ENCODE results near the gene MYL6.
A peak's percentile ranks its signal among the peaks of the same experiment; 100 is the strongest.
"Not testable (repeated sequence)": the region's sequence is repeated elsewhere in the genome, so short reads cannot be mapped to it uniquely, and the experiment has no call there.

MYL6 gene

GRCh38 chr12:56158029-56158925, at the start of gene MYL6:
Gene MYL6, plus strand, starts transcription at chr12:56158359. Its CDS starts 43 bp downstream, at chr12:56158402.
- 0 out of 2 replicates have a peak, but pooled peaks have one; percentile 15 for TF ChIP-seq CTCF (IDR thresholded peaks at IDR 0.05; ENCODE audit: control insufficient read depth, extremely low read depth, insufficient read depth)
- peak within 1 kb of the TSS; percentile 90 for H3K4me3 ChIP-seq (ENCODE audit: low read depth, low read length)
- peak; percentile 94 for DNase-seq (ENCODE audit: low read depth)

- TF ChIP-seq CTCF (IDR thresholded peaks at IDR 0.05; ENCODE audit: control insufficient read depth, extremely low read depth, insufficient read depth) = no peak
- no peak overlapping the region for H3K4me3 ChIP-seq (ENCODE audit: low read depth, low read length)
- no peak for DNase-seq (ENCODE audit: low read depth)
These were observed 47.6 kb upstream of the MYL6 start for GRCh38 chr12:56110571-56110970.

- H3K4me3 ChIP-seq (ENCODE audit: low read depth, low read length) = no peak overlapping the region
- no peak for TF ChIP-seq CTCF (IDR thresholded peaks at IDR 0.05; ENCODE audit: control insufficient read depth, extremely low read depth, insufficient read depth)
- DNase-seq (ENCODE audit: low read depth) = no peak
These were observed 44.1 kb upstream of the MYL6 start for GRCh38 chr12:56114084-56114483.

GRCh38 chr12:56115329-56115728, 42.8 kb upstream of the MYL6 start:
- TF ChIP-seq CTCF (IDR thresholded peaks at IDR 0.05; ENCODE audit: control insufficient read depth, extremely low read depth, insufficient read depth) = no peak
- no peak for DNase-seq (ENCODE audit: low read depth)
- peak overlapping the region; percentile 96 for H3K4me3 ChIP-seq (ENCODE audit: low read depth, low read length)

- H3K4me3 ChIP-seq (ENCODE audit: low read depth, low read length) = peak within 1 kb of the TSS; percentile 96
- DNase-seq (ENCODE audit: low read depth) = peak; percentile 77
- TF ChIP-seq CTCF (IDR thresholded peaks at IDR 0.05; ENCODE audit: control insufficient read depth, extremely low read depth, insufficient read depth) = 0 out of 2 replicates have a peak, but pooled peaks have one; percentile 1
These were observed 41.7 kb upstream of the MYL6 start, which contains the start of gene RPL41 for GRCh38 chr12:56116267-56117081. Gene RPL41, plus strand, starts transcription at chr12:56116633.

- H3K4me3 ChIP-seq (ENCODE audit: low read depth, low read length) = peak overlapping the region; percentile 96
- DNase-seq (ENCODE audit: low read depth) = not testable (repeated sequence)
These were observed 41.0 kb upstream of the MYL6 start for GRCh38 chr12:56117082-56117706.

Measured in LNCaP clone FGC (cell line).